Neural crest cell (in vitro differentiated cells): ENCODE measurements around the gene CATSPERZ. TPM values are rescaled to one million over a fixed set of nuclear protein-coding genes. Genes with fewer than 3 reads are reported as not detected.

ENCODE experiments used
- DNase-seq: peaks from one replicate; pipeline ENCODE4 v3.0.0; 2021; ENCODE audit warnings: low read depth, mixed read lengths, low spot score
- H3K27ac Mint-ChIP-seq: one replicate; pipeline ENCODE4 v1.8.0; 2021; ENCODE audit warnings: mild to moderate bottlenecking, mixed read lengths; ENCODE audit not compliant: unreplicated experiment
- H3K27me3 Mint-ChIP-seq: 2 replicates; pipeline ENCODE4 v1.8.0; 2021; ENCODE audit warnings: low read depth, mild to moderate bottlenecking, mixed read lengths
- H3K36me3 Mint-ChIP-seq: 2 replicates; pipeline ENCODE4 v1.8.0; 2021; ENCODE audit warnings: low read depth, mild to moderate bottlenecking, mixed read lengths
- H3K4me1 Mint-ChIP-seq: 2 replicates; pipeline ENCODE4 v1.8.0; 2021; ENCODE audit warnings: mixed read lengths
- H3K4me3 Mint-ChIP-seq: one replicate; pipeline ENCODE4 v1.8.0; 2021; ENCODE audit warnings: mild to moderate bottlenecking, mixed read lengths
- H3K9me3 Mint-ChIP-seq: 2 replicates; pipeline ENCODE4 v1.8.0; 2021; ENCODE audit warnings: mixed read lengths
- total RNA-seq: library from RNA; stranded (reverse); gene quantifications from 2 replicates; pipeline ENCODE4 v1.2.1, GENCODE V29; 2021
- TF ChIP-seq, protein P1 (sequence below): fragments of 200-600 bp; sonication (generic); conservative IDR thresholded peaks from 2 replicates; pipeline ENCODE4 v1.5.0; 2021; ENCODE audit warnings: antibody characterized with exemption, mild to moderate bottlenecking

CATSPERZ gene
- total RNA-seq, 1 donor from 2014 or later, result not detected

DNA sequence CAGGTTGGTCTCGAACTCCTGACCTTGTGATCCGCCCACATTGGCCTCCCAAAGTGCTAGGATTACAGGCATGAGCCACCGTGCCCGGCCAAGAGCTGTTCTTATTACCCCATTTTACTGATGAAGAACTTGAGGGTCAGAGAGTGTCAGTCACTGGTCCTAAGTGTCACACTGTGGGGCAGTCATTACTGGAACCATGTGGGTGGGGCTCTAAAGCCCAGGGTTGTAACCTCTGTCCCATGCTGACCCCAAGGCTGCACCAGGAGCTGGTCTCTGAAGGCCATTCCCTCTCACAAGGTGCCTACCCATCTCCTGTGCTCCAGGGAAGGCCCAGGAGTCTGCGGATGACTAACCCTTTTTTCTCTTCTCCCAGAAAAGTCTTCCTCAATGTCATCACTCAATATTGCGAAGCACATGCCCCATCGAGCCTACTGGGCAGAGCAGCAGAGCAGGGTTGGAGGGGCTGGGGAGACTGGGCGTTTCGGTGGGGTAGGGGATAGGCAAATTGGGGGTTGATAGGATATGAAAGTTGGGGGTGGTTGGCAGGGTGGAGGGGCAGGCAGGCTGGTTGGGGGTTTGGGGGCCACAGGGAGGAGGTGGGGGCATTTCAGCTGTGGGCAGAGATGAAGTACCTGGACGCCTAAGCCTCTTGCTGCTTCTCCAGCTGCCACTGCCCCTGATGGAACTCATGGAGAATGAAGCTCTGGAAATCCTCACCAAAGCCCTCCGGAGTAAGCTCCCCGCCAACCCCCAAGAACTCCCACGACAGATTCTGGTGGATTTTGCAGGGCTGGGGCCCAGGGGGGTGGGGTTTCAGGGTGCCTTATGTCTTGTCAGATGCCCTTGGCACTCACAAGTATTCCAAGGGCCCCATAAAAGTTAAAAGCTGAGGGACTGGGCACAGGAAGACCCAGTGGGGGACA, 3.2 kb downstream of the CATSPERZ start:
- TF ChIP-seq, protein P1, sequence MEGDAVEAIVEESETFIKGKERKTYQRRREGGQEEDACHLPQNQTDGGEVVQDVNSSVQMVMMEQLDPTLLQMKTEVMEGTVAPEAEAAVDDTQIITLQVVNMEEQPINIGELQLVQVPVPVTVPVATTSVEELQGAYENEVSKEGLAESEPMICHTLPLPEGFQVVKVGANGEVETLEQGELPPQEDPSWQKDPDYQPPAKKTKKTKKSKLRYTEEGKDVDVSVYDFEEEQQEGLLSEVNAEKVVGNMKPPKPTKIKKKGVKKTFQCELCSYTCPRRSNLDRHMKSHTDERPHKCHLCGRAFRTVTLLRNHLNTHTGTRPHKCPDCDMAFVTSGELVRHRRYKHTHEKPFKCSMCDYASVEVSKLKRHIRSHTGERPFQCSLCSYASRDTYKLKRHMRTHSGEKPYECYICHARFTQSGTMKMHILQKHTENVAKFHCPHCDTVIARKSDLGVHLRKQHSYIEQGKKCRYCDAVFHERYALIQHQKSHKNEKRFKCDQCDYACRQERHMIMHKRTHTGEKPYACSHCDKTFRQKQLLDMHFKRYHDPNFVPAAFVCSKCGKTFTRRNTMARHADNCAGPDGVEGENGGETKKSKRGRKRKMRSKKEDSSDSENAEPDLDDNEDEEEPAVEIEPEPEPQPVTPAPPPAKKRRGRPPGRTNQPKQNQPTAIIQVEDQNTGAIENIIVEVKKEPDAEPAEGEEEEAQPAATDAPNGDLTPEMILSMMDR, result no peak
- Mint-ChIP-seq H3K36me3 (no peaks in the 10 kb centered on the region), H3K27ac (no peak overlapping the region), H3K4me1 (peaks cover 29% of the 10 kb centered on the region), H3K9me3 (no peaks in the 10 kb centered on the region), H3K27me3 (peaks cover 56% of the 10 kb centered on the region), H3K4me3 (no peak overlapping the region)
- DNase-seq, result no peak

DNA sequence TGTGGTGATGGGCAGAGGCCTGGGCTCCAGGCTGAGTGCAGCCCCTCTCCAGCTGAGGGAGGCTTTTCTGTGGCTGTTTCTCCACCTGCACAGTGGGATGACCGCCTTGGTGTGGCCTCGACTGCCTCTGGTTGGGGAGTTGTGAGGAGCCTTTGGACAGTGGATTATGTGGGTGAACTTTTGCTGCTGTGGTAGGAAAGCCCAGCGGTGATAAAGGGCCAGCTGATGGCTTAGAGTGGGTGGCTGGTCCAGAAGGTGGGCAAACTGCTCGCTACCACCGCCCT, 3.8 kb downstream of the CATSPERZ start:
- peak overlapping the region; percentile 90 for H3K4me3 Mint-ChIP-seq
- DNase-seq, result no peak
- H3K36me3 Mint-ChIP-seq, result no peaks in the 10 kb centered on the region
- no peaks in the 10 kb centered on the region for H3K9me3 Mint-ChIP-seq
- peaks cover 29% of the 10 kb centered on the region for H3K4me1 Mint-ChIP-seq
- TF ChIP-seq, protein P1, result no peak
- H3K27me3 Mint-ChIP-seq, result peaks cover 50% of the 10 kb centered on the region
- no peak overlapping the region for H3K27ac Mint-ChIP-seq

DNA sequence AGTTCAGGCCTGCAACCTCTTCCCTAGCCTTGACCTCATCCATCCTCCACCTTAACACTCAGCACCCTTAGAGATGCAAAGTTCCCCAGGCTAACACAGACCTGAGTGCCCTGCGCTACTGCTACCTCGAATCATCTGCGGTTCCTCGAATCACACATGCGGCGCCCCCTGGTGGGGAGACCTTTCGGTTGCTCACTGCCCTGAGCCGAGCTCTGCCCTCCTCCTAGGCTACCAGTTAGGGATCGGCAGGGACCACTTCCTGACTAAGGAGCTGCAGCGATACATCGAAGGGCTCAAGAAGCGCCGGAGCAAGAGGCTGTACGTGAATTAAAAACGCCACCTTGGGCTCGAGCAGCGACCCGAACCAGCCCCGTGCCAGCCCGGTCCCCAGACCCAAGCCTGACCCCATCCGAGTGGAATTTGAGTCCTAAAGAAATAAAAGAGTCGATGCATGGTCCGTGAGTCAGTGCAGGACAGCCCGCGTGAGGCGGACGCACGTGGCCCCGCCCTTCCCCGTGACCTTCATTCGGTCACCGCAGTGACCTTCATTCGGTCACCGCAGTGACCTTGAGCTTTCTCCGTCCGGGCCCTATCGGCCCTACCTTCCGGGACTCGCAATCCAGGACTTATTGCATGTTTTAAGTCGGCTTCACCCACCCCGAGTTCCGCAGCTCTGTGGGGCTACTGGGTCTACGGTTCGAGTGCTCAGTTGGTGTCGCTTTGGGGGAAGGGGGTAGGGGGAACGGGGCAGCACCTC, 4.3 kb downstream of the CATSPERZ start:
- Mint-ChIP-seq H3K36me3 (no peaks in the 10 kb centered on the region), H3K4me1 (peaks cover 29% of the 10 kb centered on the region), H3K27me3 (peaks cover 45% of the 10 kb centered on the region), H3K27ac (peak overlapping the region; percentile 94), H3K4me3 (peak overlapping the region; percentile 90), H3K9me3 (no peaks in the 10 kb centered on the region)
- peak; percentile 98 for DNase-seq
- TF ChIP-seq, protein P1, result peak; percentile 93

GRCh38 chr11:64305075-64305690, 5.0 kb downstream of the CATSPERZ start, which contains the start of gene ESRRA:
Gene ESRRA, plus strand, starts transcription at chr11:64305524. Its CDS starts 1,656 bp downstream, at chr11:64307180.
- peaks cover 38% of the 10 kb centered on the region for H3K27me3 Mint-ChIP-seq
- H3K27ac Mint-ChIP-seq, result peak within 1 kb of the TSS; percentile 96
- peak within 1 kb of the TSS; percentile 98 for H3K4me3 Mint-ChIP-seq
- H3K9me3 Mint-ChIP-seq, result no peaks in the 10 kb centered on the region
- H3K4me1 Mint-ChIP-seq, result peaks cover 29% of the 10 kb centered on the region
- no peaks in the 10 kb centered on the region for H3K36me3 Mint-ChIP-seq
- TF ChIP-seq, protein P1, result no peak
- peak; percentile 99 for DNase-seq
